Type B pancreatic cell (in vitro differentiated cells): ENCODE measurements around the gene HPCAL1. TPM values are rescaled to one million over a fixed set of nuclear protein-coding genes. Genes with fewer than 3 reads are reported as not detected.

ENCODE experiments used
- DNase-seq: peaks from one replicate; pipeline ENCODE4 v3.0.0; 2021; ENCODE audit warnings: mixed read lengths; ENCODE audit not compliant: unreplicated experiment; ENCODE audit errors: extremely low spot score
- H3K27ac Mint-ChIP-seq: 2 replicates; pipeline ENCODE4 v1.8.0; 2021; ENCODE audit warnings: mild to moderate bottlenecking, mixed read lengths
- H3K27me3 Mint-ChIP-seq: 2 replicates; pipeline ENCODE4 v1.8.0; 2021; ENCODE audit warnings: mixed read lengths
- H3K36me3 Mint-ChIP-seq: 2 replicates; pipeline ENCODE4 v1.8.0; 2021; ENCODE audit warnings: mixed read lengths
- H3K4me1 Mint-ChIP-seq: one replicate; pipeline ENCODE4 v1.8.0; 2021; ENCODE audit warnings: mixed read lengths; ENCODE audit not compliant: unreplicated experiment
- H3K4me3 Mint-ChIP-seq: 2 replicates; pipeline ENCODE4 v1.8.0; 2021; ENCODE audit warnings: mild to moderate bottlenecking, mixed read lengths
- H3K9me3 Mint-ChIP-seq: 2 replicates; pipeline ENCODE4 v1.8.0; 2021; ENCODE audit warnings: mixed read lengths
- CTCF ChIP-seq: fragments of 200-600 bp; sonication (generic); conservative IDR thresholded peaks from 2 replicates; pipeline ENCODE4 v1.5.0; 2021; ENCODE audit warnings: antibody characterized with exemption, mild to moderate bottlenecking
- total RNA-seq: library from RNA; stranded (reverse); gene quantifications from 2 replicates; pipeline ENCODE4 v1.2.1, GENCODE V29; 2021; ENCODE audit warnings: low replicate concordance

Gene HPCAL1
- total RNA-seq, 1 donor from 2014 or later = 17.8 TPM

GRCh38 chr2:10272464-10272863 is 30.2 kb upstream of the HPCAL1 start:
- TF ChIP-seq CTCF = no peak
- no peak for DNase-seq
- Mint-ChIP-seq H3K4me1 (no peaks in the 10 kb centered on the region), H3K27me3 (no peaks in the 10 kb centered on the region), H3K36me3 (no peaks in the 10 kb centered on the region), H3K4me3 (no peak overlapping the region), H3K27ac (no peak overlapping the region), H3K9me3 (no peaks in the 10 kb centered on the region)

GRCh38 chr2:10273215-10274175 is 29.2 kb upstream of the HPCAL1 start:
- Mint-ChIP-seq H3K36me3 (no peaks in the 10 kb centered on the region), H3K9me3 (no peaks in the 10 kb centered on the region), H3K4me1 (peaks cover 4% of the 10 kb centered on the region), H3K4me3 (no peak overlapping the region), H3K27ac (no peak overlapping the region), H3K27me3 (peaks cover 4% of the 10 kb centered on the region)
- DNase-seq = no peak
- no peak for TF ChIP-seq CTCF

- no peak for DNase-seq
- peaks cover 4% of the 10 kb centered on the region for H3K27me3 Mint-ChIP-seq
- peaks cover 10% of the 10 kb centered on the region for H3K4me1 Mint-ChIP-seq
- H3K36me3 Mint-ChIP-seq = no peaks in the 10 kb centered on the region
- H3K9me3 Mint-ChIP-seq = no peaks in the 10 kb centered on the region
- no peak for TF ChIP-seq CTCF
- H3K27ac Mint-ChIP-seq = no peak overlapping the region
- no peak overlapping the region for H3K4me3 Mint-ChIP-seq
Observed at GRCh38 chr2:10274376-10274775, 28.3 kb upstream of the HPCAL1 start.

GRCh38 chr2:10274983-10275802 is 27.5 kb upstream of the HPCAL1 start:
- Mint-ChIP-seq H3K36me3 (no peaks in the 10 kb centered on the region), H3K4me3 (no peak overlapping the region), H3K27me3 (peaks cover 4% of the 10 kb centered on the region), H3K9me3 (no peaks in the 10 kb centered on the region), H3K27ac (no peak overlapping the region), H3K4me1 (peaks cover 10% of the 10 kb centered on the region)
- no peak for DNase-seq
- TF ChIP-seq CTCF = no peak

GRCh38 chr2:10276481-10277292 is 26.0 kb upstream of the HPCAL1 start:
- Mint-ChIP-seq H3K4me3 (no peak overlapping the region), H3K9me3 (no peaks in the 10 kb centered on the region), H3K4me1 (peaks cover 10% of the 10 kb centered on the region), H3K27me3 (peaks cover 4% of the 10 kb centered on the region), H3K36me3 (no peaks in the 10 kb centered on the region), H3K27ac (no peak overlapping the region)
- no peak for TF ChIP-seq CTCF
- DNase-seq = no peak
